Coronary artery (tissue), 2 donors: ENCODE data around the gene CCL7.

ENCODE experiments used
- DNase-seq: peaks from one replicate; pipeline ENCODE4 v3.0.0-alpha.2; 2017; ENCODE audit warnings: low spot score
- H3K27ac ChIP-seq, 2 donors: fragments of 200-600 bp; sonication (generic); one replicate each; pipeline ENCODE4 v1.5.1; 2016 to 2019
- H3K4me3 ChIP-seq: fragments of 200-600 bp; sonication (generic); 2 replicates; pipeline ENCODE4 v1.5.1; 2016; ENCODE audit warnings: mild to moderate bottlenecking, moderate library complexity
- TF ChIP-seq, protein P1 (sequence below): fragments of 200-600 bp; sonication (generic); IDR thresholded peaks from one replicate; pipeline ENCODE4 v1.5.1; 2019; ENCODE audit warnings: antibody characterized with exemption

The CCL7 gene

DNA sequence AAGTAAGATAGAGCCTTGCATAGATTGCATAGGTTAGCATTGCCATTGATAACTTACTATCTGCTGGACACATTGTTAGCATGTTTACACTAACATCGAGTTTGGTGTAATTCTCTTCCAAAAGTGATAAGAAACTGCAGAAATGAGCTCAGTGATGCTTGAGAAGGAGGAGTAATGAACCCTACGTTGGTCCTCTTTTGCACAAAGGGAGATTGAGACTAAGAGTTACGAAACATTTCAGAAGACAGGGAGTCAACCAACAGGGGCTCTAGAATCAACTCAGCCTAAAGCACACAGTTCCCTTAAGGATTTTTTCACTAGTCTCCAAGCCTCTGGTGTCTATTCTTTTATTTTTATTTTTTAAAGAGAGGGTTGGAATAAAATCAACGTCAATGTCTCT, 6.8 kb downstream of the CCL7 start:
- Histone ChIP-seq H3K4me3 (no peak overlapping the region), H3K27ac (no peak overlapping the region)
- TF ChIP-seq, protein P1, sequence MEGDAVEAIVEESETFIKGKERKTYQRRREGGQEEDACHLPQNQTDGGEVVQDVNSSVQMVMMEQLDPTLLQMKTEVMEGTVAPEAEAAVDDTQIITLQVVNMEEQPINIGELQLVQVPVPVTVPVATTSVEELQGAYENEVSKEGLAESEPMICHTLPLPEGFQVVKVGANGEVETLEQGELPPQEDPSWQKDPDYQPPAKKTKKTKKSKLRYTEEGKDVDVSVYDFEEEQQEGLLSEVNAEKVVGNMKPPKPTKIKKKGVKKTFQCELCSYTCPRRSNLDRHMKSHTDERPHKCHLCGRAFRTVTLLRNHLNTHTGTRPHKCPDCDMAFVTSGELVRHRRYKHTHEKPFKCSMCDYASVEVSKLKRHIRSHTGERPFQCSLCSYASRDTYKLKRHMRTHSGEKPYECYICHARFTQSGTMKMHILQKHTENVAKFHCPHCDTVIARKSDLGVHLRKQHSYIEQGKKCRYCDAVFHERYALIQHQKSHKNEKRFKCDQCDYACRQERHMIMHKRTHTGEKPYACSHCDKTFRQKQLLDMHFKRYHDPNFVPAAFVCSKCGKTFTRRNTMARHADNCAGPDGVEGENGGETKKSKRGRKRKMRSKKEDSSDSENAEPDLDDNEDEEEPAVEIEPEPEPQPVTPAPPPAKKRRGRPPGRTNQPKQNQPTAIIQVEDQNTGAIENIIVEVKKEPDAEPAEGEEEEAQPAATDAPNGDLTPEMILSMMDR: no peak
- no peak for DNase-seq

- DNase-seq: no peak
- TF ChIP-seq, protein P1: no peak
- Histone ChIP-seq H3K27ac (no peak overlapping the region), H3K4me3 (no peak overlapping the region)
These were observed 13.6 kb downstream of the CCL7 start for GRCh38 chr17:34283571-34283970.

DNA sequence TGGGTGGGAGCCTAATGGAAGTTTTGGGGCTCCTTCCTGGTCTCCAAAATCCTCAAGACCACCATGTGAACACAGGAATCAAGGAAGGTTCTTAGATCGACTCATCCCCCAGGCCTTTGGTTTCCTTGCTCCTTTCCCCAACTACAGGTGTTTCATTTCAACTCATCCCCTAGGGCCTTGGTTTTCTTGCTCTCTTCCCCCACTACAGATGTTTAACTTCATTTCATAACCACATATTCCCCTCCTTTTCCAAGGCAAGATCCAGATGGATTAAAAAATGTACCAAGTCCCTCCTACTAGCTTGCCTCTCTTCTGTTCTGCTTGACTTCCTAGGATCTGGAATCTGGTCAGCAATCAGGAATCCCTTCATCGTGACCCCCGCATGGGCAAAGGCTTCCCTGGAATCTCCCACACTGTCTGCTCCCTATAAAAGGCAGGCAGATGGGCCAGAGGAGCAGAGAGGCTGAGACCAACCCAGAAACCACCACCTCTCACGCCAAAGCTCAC, 15.3 kb downstream of the CCL7 start, which contains the start of gene CCL11:
CCL11 (plus strand) TSS at position 457 of the 507 bp plus-strand sequence. CDS start 67 bp downstream, outside the sequence.
- TF ChIP-seq, protein P1: no peak
- Histone ChIP-seq H3K4me3 (no peak within 1 kb of the TSS), H3K27ac (no peak within 1 kb of the TSS)
- DNase-seq: no peak

DNA sequence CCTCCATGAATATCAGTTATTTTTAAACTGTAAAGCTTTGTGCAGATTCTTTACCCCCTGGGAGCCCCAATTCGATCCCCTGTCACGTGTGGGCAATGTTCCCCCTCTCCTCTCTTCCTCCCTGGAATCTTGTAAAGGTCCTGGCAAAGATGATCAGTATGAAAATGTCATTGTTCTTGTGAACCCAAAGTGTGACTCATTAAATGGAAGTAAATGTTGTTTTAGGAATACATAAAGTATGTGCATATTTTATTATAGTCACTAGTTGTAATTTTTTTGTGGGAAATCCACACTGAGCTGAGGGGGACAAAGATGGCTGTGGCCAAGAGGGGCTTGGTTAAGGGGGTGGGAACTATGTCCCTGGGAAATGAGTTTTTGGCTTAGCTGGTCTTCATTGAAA, 17.9 kb downstream of the CCL7 start:
- peak; percentile 2 for DNase-seq
- H3K4me3 ChIP-seq: no peak overlapping the region
- no peak overlapping the region for H3K27ac ChIP-seq
- TF ChIP-seq, protein P1: no peak

DNA sequence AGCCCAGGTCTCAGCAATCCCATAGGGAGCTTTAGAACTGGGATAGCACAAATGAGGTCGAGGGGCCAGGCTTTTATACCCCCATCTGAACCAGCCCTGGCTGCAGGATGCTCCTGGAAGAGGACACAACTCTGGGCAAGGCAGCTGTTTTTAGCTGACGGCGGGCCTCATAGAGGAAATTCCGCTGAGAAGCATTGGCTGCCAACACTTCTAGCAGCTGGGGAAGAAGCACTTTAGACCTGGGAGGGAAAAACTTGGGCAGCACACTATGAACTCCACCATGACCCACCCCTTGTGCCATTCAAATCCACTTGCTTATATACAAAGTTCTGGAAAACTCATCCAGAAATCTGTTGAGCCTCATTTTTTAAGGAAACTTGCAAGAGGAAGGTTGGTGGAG, 20.6 kb downstream of the CCL7 start:
- no peak overlapping the region for H3K4me3 ChIP-seq
- H3K27ac ChIP-seq: no peak overlapping the region
- DNase-seq: peak; percentile 24
- TF ChIP-seq, protein P1: no peak

- H3K4me3 ChIP-seq: no peak overlapping the region
- TF ChIP-seq, protein P1: no peak
- DNase-seq: peak; percentile 19
- no peak overlapping the region for H3K27ac ChIP-seq
These were observed 21.8 kb downstream of the CCL7 start for GRCh38 chr17:34291721-34292348.

DNA sequence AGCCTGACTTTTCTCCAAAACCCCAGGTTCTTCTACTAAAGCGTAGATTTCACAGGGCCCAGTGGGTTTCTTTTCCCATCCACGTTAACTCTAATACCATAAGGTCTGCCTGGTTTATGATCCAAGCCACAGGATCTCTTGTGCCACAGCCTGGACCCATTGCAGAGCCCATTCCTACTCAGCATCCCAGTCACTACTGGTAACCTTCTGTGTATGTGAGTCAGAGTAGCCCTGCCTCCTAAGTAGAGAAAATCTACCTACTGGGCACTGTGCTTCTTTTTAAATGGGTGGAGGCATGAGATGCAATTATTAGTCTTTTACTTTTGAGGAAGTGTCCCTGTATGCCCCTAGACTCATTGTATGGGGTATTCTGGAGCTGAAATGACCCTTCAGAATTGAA, 29.0 kb downstream of the CCL7 start:
- no peak overlapping the region for H3K27ac ChIP-seq
- no peak for DNase-seq
- TF ChIP-seq, protein P1: no peak
- H3K4me3 ChIP-seq: no peak overlapping the region
